Measurements from ENCODE around the gene RALGPS1. TPM values are rescaled to one million over a fixed set of nuclear protein-coding genes. Genes with fewer than 3 reads are reported as not detected.
A peak's percentile ranks its signal among the peaks of the same experiment; 100 is the strongest.
"Not testable (repeated sequence)": the region's sequence is repeated elsewhere in the genome, so short reads cannot be mapped to it uniquely, and the experiment has no call there.

Gene RALGPS1
- total RNA-seq, 1 donor from 2014 or later: 3.2 TPM

GRCh38 chr9:127167560-127168326 is 253.2 kb downstream of the RALGPS1 start:
- ATAC-seq (no peak), DNase-seq (ENCODE audit: low spot score) (no peak)

GRCh38 chr9:127168756-127169574 is 254.4 kb downstream of the RALGPS1 start:
- ATAC-seq (no peak), DNase-seq (ENCODE audit: low spot score) (no peak)

DNA sequence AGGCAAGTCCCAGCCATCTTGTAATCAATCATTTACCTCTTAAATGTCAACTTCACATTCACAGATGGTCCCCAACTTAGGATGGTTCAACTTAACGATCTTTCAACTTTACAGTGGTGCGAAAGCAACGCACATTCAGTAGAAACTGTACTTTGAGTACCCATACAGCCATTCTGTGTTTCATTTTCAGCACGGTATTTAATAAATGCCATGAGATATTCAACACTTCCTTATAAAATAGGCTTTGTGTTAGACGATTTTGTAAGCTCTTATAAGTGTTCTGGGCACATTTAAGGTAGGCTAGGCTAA is 254.9 kb downstream of the RALGPS1 start:
- no peak for DNase-seq (ENCODE audit: low spot score)
- ATAC-seq: no peak

DNA sequence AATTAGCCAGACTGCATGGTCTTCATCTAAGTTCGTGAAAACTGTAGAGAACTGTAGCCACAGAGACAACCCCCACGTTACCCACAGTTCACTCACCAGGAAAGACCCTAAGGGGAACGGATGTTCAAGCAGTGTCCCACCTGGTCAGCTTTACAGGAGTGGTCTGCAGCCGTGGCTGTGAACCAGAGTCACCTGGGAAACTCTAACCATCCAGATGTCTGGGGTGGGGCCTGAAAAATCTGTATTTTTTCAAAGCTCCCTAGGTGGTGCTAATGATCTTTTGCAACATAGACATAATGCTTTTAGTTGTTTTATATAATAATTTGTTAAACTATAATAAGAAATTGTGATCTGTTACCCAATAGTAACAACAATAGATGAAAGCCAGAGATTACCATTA is 255.5 kb downstream of the RALGPS1 start:
- no peak for ATAC-seq
- no peak for DNase-seq (ENCODE audit: low spot score)

DNA sequence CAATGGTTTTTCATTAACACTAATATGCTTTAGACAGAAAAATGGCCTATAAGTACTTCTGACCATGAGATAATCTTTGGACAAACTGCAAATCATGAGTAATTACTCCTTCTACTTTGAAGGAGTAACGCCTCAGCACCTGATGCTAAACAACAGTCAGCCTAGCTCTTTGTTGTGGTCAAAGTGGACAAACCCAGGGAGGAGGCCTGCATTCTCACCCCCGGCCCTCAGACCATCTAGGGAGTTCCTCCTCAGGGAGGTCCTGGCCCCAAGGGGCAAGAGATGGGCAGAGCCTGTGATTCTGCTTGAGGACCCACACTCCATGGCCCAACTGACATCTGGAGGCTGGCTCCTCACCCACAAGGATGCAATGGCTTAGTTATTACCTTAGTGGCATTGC is 256.1 kb downstream of the RALGPS1 start:
- no peak for DNase-seq (ENCODE audit: low spot score)
- ATAC-seq: no peak

GRCh38 chr9:127171348-127171747 is 256.8 kb downstream of the RALGPS1 start:
- DNase-seq (ENCODE audit: low spot score); ATAC-seq: not testable (repeated sequence)

- no peak for DNase-seq (ENCODE audit: low spot score)
- ATAC-seq: no peak
Observed at GRCh38 chr9:127172066-127172707, 257.6 kb downstream of the RALGPS1 start.

- ATAC-seq (no peak), DNase-seq (ENCODE audit: low spot score) (no peak)
Observed at GRCh38 chr9:127173063-127173462, 258.5 kb downstream of the RALGPS1 start.

GRCh38 chr9:127174386-127175318 is 260.1 kb downstream of the RALGPS1 start:
- ATAC-seq: no peak
- no peak for DNase-seq (ENCODE audit: low spot score)

DNA sequence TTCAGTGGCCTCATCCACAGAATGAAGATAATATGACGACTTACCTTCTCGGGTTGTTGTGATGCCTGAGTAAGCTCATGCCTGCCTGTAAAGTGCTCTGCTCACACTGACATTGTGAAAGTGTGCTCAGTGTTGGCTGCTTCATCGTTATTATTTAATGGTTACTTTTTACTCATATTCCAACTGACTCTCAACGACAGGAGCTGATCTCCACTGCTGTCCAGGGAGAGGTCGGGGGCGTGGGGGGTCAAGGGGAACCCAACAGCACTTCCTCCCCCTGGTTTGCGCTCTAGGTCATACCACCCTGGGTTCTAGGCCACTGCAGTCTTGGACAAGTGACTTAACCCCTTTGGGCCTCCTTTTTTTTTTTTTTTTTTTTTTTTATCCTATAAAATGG is 260.7 kb downstream of the RALGPS1 start:
- ATAC-seq (no peak), DNase-seq (ENCODE audit: low spot score) (no peak)

DNA sequence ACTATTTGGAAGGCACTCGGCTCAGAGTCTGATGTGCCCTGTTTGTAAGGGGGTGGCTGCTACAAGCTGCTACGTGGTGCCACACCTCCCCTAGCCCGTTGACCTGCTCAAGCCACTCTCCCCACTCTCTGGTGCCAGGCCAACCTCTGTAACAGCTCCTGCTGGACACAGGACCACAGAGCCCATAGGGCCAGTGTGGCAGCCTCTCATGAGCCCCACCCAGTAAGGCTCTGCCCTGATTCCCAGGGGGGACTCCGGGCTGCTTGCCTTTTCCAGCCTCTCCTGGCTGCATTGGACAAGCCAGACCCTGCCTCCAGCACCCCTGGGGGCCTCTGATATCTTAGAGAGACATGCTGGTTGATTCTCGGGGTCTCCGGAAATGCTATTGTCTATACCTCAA is 261.2 kb downstream of the RALGPS1 start:
- ATAC-seq (no peak), DNase-seq (ENCODE audit: low spot score) (peak; percentile 16)

DNA sequence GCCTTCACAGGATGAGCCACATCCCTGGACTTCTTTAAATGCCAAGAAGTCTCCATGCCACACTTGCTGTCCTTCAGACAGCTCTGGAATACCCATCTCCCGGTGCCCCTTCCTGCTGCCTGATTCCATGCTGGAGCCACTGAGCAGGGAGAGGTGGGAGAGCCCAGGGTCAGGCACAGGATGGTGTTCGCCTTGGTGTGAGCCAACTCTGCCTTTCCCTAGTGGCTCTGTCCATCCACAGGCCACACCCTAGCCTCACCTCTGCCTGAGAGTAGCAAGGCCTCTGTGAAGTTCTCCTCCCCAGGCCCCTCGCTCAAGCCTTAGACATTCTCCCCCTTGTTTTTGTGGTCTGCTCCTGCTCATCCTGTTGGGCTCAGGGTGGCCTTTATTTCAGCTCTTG is 262.0 kb downstream of the RALGPS1 start:
- ATAC-seq: no peak
- DNase-seq (ENCODE audit: low spot score): peak; percentile 37

- ATAC-seq: no peak
- no peak for DNase-seq (ENCODE audit: low spot score)
Observed at GRCh38 chr9:127177231-127177630, 262.6 kb downstream of the RALGPS1 start.

GRCh38 chr9:127177665-127178265 is 263.2 kb downstream of the RALGPS1 start:
- peak; percentile 39 for DNase-seq (ENCODE audit: low spot score)
- no peak for ATAC-seq

DNA sequence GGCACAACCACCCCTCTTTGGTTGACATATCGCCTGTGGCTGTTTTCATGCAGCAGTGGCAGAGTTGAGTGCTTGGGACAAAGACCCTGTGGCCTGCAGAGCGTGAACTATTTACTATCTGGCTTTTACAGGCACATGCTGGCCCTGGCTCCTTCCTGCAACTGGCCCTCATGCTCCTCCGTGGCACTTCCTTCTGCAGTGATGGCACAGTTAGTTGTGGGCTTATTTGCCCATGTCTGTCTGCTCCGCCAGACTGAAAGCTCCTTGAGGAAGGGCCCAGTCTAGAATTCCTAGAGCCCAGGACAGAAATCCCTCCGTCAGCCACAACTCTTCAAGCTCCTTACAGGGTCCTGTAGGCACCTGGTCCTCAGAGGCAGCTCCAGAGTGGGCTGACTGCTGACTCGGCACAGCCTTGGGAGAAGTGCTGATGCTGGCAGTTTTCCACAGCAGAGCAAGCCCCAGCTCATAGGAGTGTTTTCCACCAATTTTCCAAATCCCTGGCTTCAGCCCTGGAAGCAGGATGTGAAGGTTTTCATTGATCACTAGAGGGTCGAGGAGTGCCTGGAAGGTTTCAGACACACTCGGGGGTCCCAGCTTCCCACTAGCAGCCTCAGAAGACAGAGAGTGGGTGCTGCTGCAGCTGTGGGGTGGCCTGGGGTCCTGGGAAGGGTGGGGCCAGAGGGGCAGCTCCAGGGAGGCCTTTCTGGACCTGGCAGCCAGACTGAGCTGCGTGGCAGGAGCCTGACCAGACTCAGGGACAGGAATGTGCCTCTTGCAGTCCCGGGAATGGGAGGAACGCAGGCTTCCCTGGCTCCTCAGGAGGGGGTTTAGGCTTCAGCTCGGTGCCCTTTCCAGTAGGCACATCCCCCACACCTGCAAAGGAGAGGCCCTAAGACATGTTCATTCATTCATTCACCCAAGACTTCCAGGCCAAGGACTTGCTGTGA is 264.4 kb downstream of the RALGPS1 start:
- DNase-seq (ENCODE audit: low spot score): peak; percentile 38
- peak; percentile 47 for ATAC-seq

GRCh38 chr9:127179633-127180441 is 265.3 kb downstream of the RALGPS1 start:
- DNase-seq (ENCODE audit: low spot score) (peak; percentile 43), ATAC-seq (peak; percentile 60)

DNA sequence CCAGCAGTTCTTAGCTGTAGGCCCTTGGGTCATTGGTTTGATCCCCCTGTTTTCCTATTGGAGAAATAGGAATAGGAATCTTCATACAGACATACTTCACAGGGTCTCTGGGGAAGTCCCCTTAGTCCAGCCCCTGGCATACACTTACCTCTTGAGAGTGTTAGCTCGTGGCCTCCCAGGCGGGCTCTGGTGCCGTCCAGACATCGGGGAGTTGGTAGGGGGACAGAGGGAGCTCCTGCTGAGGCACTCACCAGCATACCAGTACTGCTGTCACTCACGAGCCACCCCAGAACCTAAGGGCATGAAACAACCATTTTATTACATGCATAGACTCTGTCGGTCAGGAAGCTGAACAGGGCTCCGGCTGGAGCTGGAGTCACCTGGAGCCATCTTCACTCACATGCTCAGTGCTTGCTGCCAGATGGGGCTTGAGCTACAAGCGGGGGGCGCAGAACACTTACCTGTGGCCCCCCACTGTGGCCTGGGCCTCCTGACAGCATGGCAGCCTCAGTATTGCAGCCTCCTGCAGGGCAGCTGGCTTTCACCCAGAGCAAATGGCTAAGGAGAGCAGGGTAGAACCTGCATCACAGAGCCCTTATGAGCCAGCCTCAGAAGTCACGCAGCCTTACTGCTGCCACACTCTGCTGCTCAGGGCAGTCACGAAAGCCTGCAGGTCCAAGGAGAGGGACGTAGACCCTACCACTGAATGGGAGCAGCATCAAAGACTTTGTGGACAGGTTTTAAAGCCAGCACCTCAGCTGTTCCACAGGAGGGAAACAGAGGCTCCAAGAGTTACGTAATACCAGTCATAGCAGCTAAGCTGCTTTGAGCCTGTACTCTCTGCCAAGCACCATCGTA is 266.1 kb downstream of the RALGPS1 start:
- DNase-seq (ENCODE audit: low spot score): peak; percentile 31
- ATAC-seq: no peak

DNA sequence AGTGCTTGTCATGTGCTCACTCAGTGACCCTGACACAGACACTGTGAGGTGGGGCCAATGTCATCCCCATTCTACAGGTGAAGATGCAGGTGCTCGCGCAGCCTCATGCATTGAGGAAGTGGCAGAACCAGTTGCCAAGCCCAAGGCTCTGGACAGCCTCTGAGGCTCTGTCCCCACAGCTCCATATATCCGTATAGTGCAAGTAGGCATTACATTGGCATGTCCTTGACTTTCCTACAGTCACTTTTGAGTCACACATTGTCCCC is 266.7 kb downstream of the RALGPS1 start:
- DNase-seq (ENCODE audit: low spot score) (peak; percentile 21), ATAC-seq (no peak)
